GM12891 (cell line): ENCODE measurements around the gene HOXB5.

Experiments
- DNase-seq: peaks from one replicate; pipeline ENCODE4 v3.0.0; 2011; ENCODE audit warnings: low spot score; ENCODE audit not compliant: insufficient read length
- FAIRE-seq: peaks from 2 replicates; lab custom pipeline; 2011; peaks lifted over from hg19 to GRCh38; lab: Jason Lieb, UNC
- PAX5 ChIP-seq: IDR thresholded peaks from 2 replicates; pipeline ENCODE4 v1.6.1; 2011; ENCODE audit warnings: low read length, moderate library complexity, mild to moderate bottlenecking; ENCODE audit not compliant: insufficient read depth, severe bottlenecking
- POLR2A ChIP-seq: IDR thresholded peaks from 2 replicates; pipeline ENCODE4 v1.6.1; 2011; ENCODE audit warnings: low read depth, low read length, control low read depth
- POLR2AphosphoS5 ChIP-seq: IDR thresholded peaks from 2 replicates; pipeline ENCODE4 v1.6.1; 2011; ENCODE audit warnings: low read depth, low read length, control low read depth
- POU2F2 ChIP-seq: IDR thresholded peaks from 2 replicates; pipeline ENCODE4 v1.6.1; 2011; ENCODE audit warnings: low read depth, mild to moderate bottlenecking, control low read depth, low read length, moderate library complexity
- SPI1 ChIP-seq: IDR thresholded peaks from 2 replicates; pipeline ENCODE4 v1.6.1; 2011; ENCODE audit warnings: low read depth, low read length, control low read depth
- TAF1 ChIP-seq: IDR thresholded peaks from 2 replicates; pipeline ENCODE4 v1.6.1; 2011; ENCODE audit warnings: low read depth, low read length, control low read depth

The HOXB5 gene

DNA sequence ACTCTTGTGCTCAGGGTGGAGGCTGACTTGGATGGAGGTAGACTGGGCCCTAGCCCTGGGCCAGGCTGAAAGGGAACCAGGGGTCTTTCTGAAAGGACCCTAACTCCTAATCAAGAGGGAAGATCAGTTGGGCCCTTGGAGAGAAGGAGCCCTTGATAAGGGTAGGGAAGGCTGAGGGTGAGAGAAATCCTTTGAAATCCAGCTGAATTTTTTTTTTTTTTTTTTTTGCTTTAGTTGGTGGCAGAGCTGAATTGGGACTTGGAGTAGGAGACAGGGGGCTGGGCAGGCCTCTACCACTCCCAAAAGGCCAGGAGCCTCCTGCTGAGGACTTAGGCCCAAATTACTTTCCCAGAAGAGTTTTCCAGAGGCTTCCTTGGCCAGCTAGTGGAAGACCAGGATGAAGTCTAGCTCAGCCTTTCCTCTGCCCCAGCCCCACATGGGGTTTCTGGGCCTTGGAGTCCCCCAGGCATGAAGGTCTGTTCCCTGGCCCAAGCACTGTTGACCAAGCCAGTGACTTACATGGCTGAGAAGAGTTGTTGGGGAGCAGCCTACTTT lies 2.9 kb downstream of the HOXB5 start:
- DNase-seq (no peak), FAIRE-seq (no peak)
- TF ChIP-seq POLR2AphosphoS5 (no peak), POU2F2 (no peak), PAX5 (no peak), POLR2A (no peak), TAF1 (no peak), SPI1 (no peak)

DNA sequence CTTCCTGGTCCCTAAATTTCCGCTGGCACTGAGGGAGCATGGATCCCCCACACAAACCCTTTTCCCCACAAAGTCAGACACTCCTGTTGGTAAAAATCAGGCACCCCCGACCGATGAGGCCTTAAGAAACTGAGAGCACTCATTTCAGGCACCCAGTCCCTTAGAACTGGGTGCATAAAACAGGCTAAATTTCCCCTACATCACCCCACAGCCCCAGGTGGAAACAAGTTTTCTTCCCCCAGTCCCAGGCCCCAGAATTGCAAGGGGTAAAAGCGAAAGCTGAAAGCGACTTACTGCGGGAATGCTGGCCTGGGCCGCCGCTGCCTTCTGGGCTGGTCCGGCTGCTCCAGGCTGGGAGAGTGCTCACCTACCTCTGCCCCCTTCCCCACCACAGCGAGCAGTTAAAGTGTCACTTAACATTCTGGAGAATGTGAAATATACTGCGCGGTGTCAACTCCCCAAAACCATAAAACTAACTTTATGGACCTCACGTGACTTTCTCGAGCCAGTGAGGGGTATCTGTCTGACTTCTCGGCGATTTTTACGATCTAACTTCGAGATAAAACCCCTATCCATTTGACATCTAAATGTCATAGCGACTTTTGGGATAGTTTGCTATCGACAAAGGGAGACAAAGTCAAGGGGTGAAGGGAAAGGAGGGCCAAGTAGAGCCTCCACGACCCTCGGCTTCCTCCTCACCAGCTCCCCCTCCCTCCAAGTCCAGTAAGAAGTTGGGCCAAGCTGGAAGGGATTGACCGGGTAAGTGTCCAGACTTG lies 3.6 kb downstream of the HOXB5 start, which contains the start of gene HOXB3:
TSS of gene HOXB3 (minus strand) at position 411 of the 776 bp plus-strand sequence. CDS start 37,767 bp downstream, outside the sequence.
- no peak for TF ChIP-seq POU2F2
- FAIRE-seq (peak; percentile 9), DNase-seq (no peak)

DNA sequence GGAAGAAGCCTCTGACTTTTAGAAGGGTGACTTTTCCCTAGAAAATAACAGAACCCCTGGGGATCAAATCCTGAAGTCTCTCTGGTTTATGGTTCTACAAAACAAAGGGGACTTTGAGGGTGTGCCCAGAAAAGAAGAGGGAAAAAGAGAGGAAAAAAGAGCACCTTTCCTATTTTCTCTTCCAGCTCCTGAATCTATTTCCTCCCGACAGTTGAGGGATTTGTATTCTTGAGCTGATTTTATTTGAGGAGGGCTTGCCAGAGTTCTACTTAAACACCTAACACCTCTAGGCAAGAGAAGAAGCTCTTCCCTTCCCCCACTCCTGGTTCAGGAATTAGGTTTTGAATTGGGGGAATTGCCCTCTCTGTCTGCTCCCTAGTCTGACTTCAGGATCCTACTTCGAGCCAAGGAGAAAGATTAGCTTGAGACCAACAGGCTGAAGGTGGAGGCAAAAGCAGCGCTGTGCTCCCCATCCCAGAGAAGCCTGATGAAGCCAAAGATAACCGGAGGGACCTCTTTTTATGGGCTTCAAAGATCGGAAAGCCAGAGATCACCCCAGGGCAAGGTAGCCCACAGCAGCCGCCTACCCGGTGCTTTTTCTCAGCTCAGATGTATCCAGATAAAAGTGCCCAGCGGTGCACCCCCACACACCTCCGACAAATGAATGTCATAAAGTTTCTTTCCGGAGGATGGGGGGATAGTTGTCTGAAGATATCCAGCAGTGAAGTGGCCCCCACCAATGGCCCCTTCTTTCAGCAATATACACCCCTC lies 4.3 kb downstream of the HOXB5 start:
- DNase-seq, result no peak
- FAIRE-seq, result peak; percentile 45
- no peak for TF ChIP-seq POLR2A
- TF ChIP-seq POU2F2, result no peak
- no peak for TF ChIP-seq PAX5
- no peak for TF ChIP-seq SPI1
- no peak for TF ChIP-seq POLR2AphosphoS5
- TF ChIP-seq TAF1, result no peak

DNA sequence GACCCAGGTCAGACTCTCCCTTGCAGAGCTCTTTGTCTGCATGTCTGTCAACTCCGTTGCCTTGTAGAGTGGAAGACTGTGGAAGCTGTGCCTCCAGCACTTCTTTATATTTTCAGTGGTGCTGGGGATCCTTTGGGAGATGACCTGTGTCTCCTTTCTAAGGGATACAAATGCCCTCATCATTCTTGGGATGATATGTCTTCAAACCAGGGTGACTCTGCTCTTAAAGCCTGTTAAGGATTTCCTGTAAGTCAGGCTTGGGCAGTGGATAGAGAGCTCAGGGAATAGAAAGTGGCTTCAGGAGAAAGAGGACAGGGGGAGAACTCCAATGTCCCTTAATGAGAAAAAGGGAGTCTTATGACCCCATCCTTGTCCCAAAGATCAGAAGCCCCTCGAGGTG lies 5.1 kb downstream of the HOXB5 start:
- FAIRE-seq (no peak), DNase-seq (no peak)
- TF ChIP-seq POU2F2 (no peak), TAF1 (no peak), PAX5 (no peak), POLR2AphosphoS5 (no peak), POLR2A (no peak), SPI1 (no peak)

DNA sequence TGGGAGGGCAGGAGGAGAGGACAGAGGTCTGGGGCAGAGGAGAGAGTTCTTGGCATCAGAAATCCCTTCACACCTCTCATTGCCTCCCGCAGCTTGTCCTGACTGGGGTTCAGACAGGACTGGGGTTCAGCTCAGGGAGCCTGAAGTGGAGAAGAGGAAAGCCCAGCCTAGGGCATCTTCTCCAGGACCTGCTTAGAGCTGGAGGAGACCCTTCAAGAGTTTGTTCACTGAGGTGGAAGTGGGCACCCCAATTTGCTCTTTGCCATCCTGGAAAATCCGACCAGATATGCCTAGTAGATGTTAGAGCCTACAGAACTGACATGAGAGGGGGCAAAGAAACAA lies 5.5 kb downstream of the HOXB5 start:
- TF ChIP-seq TAF1, result no peak
- no peak for TF ChIP-seq PAX5
- no peak for TF ChIP-seq POU2F2
- no peak for TF ChIP-seq POLR2AphosphoS5
- no peak for TF ChIP-seq POLR2A
- no peak for TF ChIP-seq SPI1
- DNase-seq (no peak), FAIRE-seq (no peak)

DNA sequence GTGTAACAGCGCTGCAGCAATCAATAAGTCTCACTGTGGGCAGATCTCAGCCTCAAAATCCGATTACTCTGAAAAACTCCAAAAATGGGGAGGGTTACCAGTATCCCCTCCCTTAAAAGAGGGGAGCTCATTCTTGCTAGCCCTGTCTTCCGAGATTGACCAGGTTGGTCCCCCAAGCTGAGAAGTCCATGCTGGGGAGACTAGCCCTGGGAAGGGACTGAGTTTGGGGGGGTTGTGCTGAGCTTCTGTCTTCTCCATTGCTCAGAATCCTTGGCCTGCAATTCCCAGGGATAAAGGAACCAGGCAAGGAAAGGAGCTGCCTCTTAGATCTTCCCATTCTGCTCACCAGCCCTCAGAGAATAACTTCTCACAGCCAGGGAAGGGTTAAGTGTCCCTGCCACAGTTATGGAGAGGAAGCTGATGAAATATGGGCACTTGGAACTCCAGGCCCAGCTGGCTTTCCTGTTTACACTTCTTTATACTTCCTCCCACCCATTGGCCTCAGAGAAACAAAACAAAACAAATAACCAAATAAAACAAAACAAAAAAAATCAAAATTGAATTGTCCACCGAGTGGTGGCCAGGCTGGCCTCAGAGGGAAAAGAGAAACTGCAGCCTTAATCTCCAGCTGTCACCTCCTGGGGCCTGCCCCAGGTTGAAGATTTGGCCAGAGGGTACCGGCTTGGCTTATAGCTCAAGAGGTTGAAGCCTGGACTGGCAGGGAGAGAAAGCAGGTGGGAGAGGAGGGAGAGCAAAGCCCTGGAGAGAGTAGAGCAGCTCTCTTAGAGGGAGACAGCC lies 6.1 kb downstream of the HOXB5 start:
- no peak for TF ChIP-seq POLR2AphosphoS5
- no peak for TF ChIP-seq SPI1
- no peak for TF ChIP-seq TAF1
- no peak for TF ChIP-seq PAX5
- TF ChIP-seq POU2F2, result no peak
- TF ChIP-seq POLR2A, result no peak
- FAIRE-seq, result no peak
- DNase-seq, result no peak

DNA sequence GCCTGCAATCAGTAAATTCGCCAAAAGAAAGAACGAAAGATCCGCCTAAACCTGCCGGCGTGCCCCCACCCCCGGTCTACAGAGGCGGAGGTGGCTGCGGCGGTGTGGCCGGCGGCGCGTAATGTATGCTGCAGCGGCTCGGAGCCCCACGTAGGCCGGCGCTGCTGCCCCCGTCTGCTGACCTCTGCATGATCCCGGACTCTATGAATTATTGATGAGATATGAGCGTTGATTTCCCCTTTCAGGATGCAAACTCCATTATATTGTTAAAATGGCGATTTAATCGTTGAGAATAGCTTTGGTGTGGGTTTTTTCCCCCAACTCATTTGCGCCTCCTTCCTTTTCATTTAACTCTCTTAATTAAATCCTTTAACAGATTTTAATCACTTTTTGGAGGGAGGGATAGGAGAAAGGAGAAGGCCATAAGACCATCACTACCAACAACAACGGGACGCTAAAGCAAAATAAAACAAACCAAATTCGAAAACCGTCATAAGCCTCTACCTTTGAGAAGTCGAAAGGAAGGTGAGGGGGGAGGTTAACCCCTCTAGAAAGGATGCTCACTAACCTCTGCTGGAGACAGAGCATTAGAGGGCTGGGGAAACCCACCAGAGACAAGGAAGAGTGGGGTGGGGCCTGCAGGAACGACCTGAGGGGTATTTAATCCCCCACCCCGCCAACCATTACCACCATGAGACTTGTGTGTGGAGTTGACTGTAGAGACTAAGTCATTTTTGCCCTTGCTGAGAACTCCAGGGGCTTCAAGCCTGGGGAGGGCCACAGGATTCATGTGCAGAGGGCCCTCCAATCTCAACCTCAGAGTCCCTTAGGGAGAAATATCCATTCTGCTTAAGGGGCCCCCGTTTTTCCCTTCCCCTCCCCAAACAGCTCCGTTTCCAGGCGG lies 7.0 kb downstream of the HOXB5 start:
- DNase-seq (no peak), FAIRE-seq (peak; percentile 38)
- TF ChIP-seq POLR2A (no peak), TAF1 (no peak), SPI1 (no peak), POLR2AphosphoS5 (no peak), PAX5 (no peak), POU2F2 (peak; percentile 57; the same call in 1 of the 2 replicates)

DNA sequence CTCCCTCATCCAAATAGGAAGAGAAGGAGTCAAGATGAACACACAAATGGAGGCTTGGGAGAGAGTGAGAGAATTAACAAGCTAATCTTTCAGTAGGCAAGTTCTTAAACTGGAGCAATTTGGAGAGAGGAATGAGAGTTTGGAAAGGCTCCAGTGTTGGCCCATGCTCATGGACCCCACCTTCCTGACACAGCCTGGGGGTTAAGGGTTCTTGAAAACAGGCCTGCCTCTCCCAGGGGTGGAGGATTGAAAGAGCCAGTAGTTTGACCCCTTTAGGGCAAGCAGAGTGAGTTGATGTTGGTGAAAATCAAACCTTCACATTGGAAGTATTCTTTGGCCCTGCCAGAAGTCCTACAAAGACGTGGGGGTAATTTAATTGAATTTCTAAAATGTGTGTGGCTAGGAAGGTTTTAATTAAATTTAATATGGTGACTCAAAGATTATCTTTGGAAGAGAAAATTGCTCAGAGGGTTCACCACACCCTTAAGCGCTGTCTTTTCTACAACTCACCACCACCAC lies 9.3 kb downstream of the HOXB5 start:
- no peak for FAIRE-seq
- TF ChIP-seq POU2F2 (no peak), POLR2AphosphoS5 (no peak), TAF1 (no peak)

More for the DNA sequence above, 9.3 kb downstream of the HOXB5 start:
- no peak for DNase-seq
